BLaER1 treated with 17β-estradiol and CSF1 and Interleukin-3, amounts not matched to agents 10 nM and 100 nM (cell line): ENCODE results near the gene SIGLEC5.

Source experiments
- H3K27ac ChIP-seq, 11 experiments: shearing (Covaris generic); formaldehyde crosslinking; 2 replicates each; pipeline ENCODE4 v1.8.1; 2022
- H3K27me3 ChIP-seq, 11 experiments: shearing (Covaris generic); formaldehyde crosslinking; 2 replicates each; pipeline ENCODE4 v1.8.1; 2022
- H3K36me3 ChIP-seq, 11 experiments: shearing (Covaris generic); formaldehyde crosslinking; 2 replicates each; pipeline ENCODE4 v1.8.1; 2022
- H3K4me1 ChIP-seq, 10 experiments: shearing (Covaris generic); formaldehyde crosslinking; 2 replicates each; pipeline ENCODE4 v1.8.1; 2022
- H3K4me2 ChIP-seq, 11 experiments: shearing (Covaris generic); formaldehyde crosslinking; 2 replicates each; pipeline ENCODE4 v1.8.1; 2022
- H3K4me3 ChIP-seq, 10 experiments: shearing (Covaris generic); formaldehyde crosslinking; 2 replicates each; pipeline ENCODE4 v1.8.1; 2022
- H3K9ac ChIP-seq, 11 experiments: shearing (Covaris generic); formaldehyde crosslinking; 2 replicates each; pipeline ENCODE4 v1.8.1; 2022
- H3K9me3 ChIP-seq, 11 experiments: shearing (Covaris generic); formaldehyde crosslinking; replicated peaks in 1 of 11; 2 replicates each; pipeline ENCODE4 v1.8.1; 2022
- H4K20me1 ChIP-seq, 11 experiments: shearing (Covaris generic); formaldehyde crosslinking; 2 replicates each; pipeline ENCODE4 v1.8.1; 2022
- Cebpa-rat ChIP-seq, 11 experiments: shearing (Covaris generic); IDR thresholded peaks; 2 replicates each; pipeline ENCODE4 v1.8.1; 2022

Gene SIGLEC5

DNA sequence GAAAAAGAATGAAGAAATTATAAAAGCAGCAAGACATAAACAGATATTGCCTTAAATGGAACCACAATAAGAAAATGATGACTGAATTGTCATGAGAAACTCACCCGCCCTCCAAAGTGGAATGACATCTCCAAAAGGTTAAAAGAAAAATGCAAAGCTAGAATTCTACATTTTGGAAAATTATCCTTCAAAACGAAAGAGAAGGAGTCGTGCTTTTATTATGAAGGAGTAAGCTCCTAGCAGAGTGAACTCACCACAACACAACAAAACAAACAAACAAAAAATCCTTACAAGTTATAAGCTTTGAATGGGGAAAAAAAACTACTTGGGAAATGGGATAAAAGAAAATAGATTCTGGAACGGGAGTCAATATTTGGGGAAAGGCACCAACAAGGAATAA, 9.7 kb upstream of the SIGLEC5 start:
- H3K4me3 ChIP-seq = no peak overlapping the region
- no peaks in the 10 kb centered on the region for H3K27me3 ChIP-seq
- no peak for TF ChIP-seq Cebpa-rat (IDR thresholded peaks at IDR 0.05)
- no peaks in the 10 kb centered on the region for H3K9me3 ChIP-seq
- H3K9ac ChIP-seq = no peak overlapping the region
- no peaks in the 10 kb centered on the region for H3K4me1 ChIP-seq
- H4K20me1 ChIP-seq = no peaks in the 10 kb centered on the region
- H3K4me2 ChIP-seq = no peak overlapping the region
- no peaks in the 10 kb centered on the region for H3K36me3 ChIP-seq
- H3K27ac ChIP-seq = no peak overlapping the region

GRCh38 chr19:51637362-51637978, 7.3 kb upstream of the SIGLEC5 start:
- no peak for TF ChIP-seq Cebpa-rat (IDR thresholded peaks at IDR 0.05)
- Histone ChIP-seq H3K4me2 (no peak overlapping the region), H3K27me3 (no peaks in the 10 kb centered on the region), H4K20me1 (no peaks in the 10 kb centered on the region), H3K9ac (no peak overlapping the region), H3K4me1 (no peaks in the 10 kb centered on the region), H3K36me3 (no peaks in the 10 kb centered on the region), H3K9me3 (no peaks in the 10 kb centered on the region), H3K4me3 (no peak overlapping the region), H3K27ac (no peak overlapping the region)

DNA sequence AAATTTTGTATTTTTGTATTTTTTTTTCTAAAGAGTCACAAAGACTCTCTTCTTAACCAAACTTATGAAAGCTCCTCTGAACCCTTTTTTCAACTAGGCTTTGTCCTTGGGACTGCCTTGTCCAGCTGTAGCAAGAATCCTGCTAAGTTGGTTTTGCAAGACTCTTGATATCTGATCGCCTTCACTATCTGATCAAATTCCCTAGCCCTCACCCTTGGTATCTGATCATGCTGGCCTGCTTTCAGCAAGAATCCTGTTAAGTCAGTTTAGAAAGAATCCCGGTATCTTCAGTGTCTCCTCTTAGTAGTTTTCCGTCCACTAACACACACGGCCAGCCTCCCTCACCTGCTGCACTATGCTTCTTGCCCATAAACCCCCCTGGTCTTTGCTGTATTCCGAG, 1.9 kb upstream of the SIGLEC5 start:
- no peak overlapping the region for H3K4me3 ChIP-seq
- no peaks in the 10 kb centered on the region for H3K9me3 ChIP-seq
- peaks cover 0 to 5% (median 0%) of the 10 kb centered on the region in 11 experiments; a peak in 1 of 22 replicates for H4K20me1 ChIP-seq
- no peaks in the 10 kb centered on the region for H3K27me3 ChIP-seq
- peaks cover 0 to 22% (median 9%) of the 10 kb centered on the region in 10 experiments; a peak in 10 of 20 replicates for H3K4me1 ChIP-seq
- no peak overlapping the region for H3K4me2 ChIP-seq
- H3K9ac ChIP-seq = no peak overlapping the region
- H3K36me3 ChIP-seq = no peaks in the 10 kb centered on the region
- H3K27ac ChIP-seq = no peak overlapping the region
- no peak for TF ChIP-seq Cebpa-rat (IDR thresholded peaks at IDR 0.05)

- H3K36me3 ChIP-seq = peaks cover 0 to 31% (median 0%) of the 10 kb centered on the region in 11 experiments; a peak in 4 of 22 replicates
- H3K4me2 ChIP-seq = peak overlapping the region in 5 of 11 experiments; percentile 35 to 78 (median 61); a peak in 10 of 22 replicates
- H3K27ac ChIP-seq = no peak overlapping the region
- H4K20me1 ChIP-seq = peaks cover 0 to 7% (median 0%) of the 10 kb centered on the region in 11 experiments; a peak in 1 of 22 replicates
- H3K9ac ChIP-seq = no peak overlapping the region
- no peak for TF ChIP-seq Cebpa-rat (IDR thresholded peaks at IDR 0.05)
- H3K4me3 ChIP-seq = no peak overlapping the region
- H3K4me1 ChIP-seq = peaks cover 0 to 37% (median 12%) of the 10 kb centered on the region in 10 experiments; a peak in 10 of 20 replicates
- 0 out of 22 replicates have a peak, but pooled peaks cover 0 to 6% (median 0%) of the 10 kb centered on the region in 11 experiments for H3K9me3 ChIP-seq
- no peaks in the 10 kb centered on the region for H3K27me3 ChIP-seq
These were observed 1.9 kb downstream of the SIGLEC5 start for GRCh38 chr19:51628153-51628939.

GRCh38 chr19:51627491-51628138, 2.6 kb downstream of the SIGLEC5 start:
- Histone ChIP-seq H3K9ac (no peak overlapping the region), H3K4me1 (peaks cover 0 to 37% (median 12%) of the 10 kb centered on the region in 10 experiments; a peak in 10 of 20 replicates), H3K9me3 (0 out of 22 replicates have a peak, but pooled peaks cover 0 to 7% (median 0%) of the 10 kb centered on the region in 11 experiments), H4K20me1 (peaks cover 0 to 7% (median 0%) of the 10 kb centered on the region in 11 experiments; a peak in 1 of 22 replicates), H3K36me3 (peaks cover 0 to 39% (median 0%) of the 10 kb centered on the region in 11 experiments; a peak in 4 of 22 replicates), H3K4me3 (no peak overlapping the region), H3K4me2 (peak overlapping the region in 5 of 11 experiments; percentile 35 to 78 (median 61); a peak in 10 of 22 replicates), H3K27ac (no peak overlapping the region), H3K27me3 (no peaks in the 10 kb centered on the region)
- no peak for TF ChIP-seq Cebpa-rat (IDR thresholded peaks at IDR 0.05)

DNA sequence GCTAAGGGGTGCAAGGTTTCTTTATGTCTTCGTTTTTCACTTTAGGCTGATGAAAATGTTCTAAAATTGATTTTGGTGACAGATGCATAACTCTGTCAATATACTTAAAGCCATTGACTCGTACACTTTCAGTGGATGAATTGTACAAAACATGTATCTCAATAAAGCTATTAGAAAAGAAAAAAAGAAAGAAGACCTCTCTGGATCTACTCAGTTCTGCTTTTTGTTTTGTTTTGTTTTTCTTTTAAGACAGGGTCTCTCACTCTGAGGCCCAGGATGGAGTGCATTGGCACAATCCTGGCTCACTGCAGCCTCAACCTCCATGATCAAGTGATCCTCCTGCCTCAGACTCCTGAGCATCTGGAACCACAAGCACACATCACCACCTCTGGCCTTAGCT, 3.5 kb downstream of the SIGLEC5 start:
- Histone ChIP-seq H3K9me3 (0 out of 22 replicates have a peak, but pooled peaks cover 0 to 7% (median 0%) of the 10 kb centered on the region in 11 experiments), H3K27me3 (no peaks in the 10 kb centered on the region)

DNA sequence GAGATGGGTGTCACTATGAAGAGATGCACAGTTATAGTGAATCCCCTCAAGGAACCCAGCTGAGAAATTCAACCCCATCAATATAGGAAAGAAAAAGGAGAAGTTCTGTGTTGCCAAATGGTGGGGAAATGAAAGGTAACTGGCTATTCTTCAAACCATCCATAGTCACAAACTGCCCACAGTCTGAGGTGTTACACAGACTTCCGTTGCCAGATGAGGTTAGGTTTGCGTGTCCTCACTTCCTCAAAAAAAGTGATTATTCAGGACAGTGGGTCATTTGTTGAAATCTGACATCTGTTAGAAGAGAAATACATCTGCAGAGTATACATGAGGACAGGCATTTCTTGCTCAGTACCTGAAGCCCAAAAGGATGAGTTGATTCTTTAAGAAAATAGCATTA, 9.0 kb downstream of the SIGLEC5 start:
- Histone ChIP-seq H3K9ac (peak overlapping the region in 1 of 11 experiments; percentile 25; a peak in 2 of 22 replicates), H3K4me3 (no peak overlapping the region), H3K4me2 (peak overlapping the region in 8 of 11 experiments; percentile 10 to 62 (median 38); a peak in 14 of 22 replicates), H3K27ac (peak overlapping the region in 7 of 11 experiments; percentile 19 to 71 (median 45); a peak in 10 of 22 replicates), H3K4me1 (peaks cover 0 to 41% (median 19%) of the 10 kb centered on the region in 10 experiments; a peak in 15 of 20 replicates), H3K36me3 (peaks cover 0 to 48% (median 0%) of the 10 kb centered on the region in 11 experiments; a peak in 4 of 22 replicates), H4K20me1 (no peaks in the 10 kb centered on the region), H3K9me3 (0 out of 22 replicates have a peak, but pooled peaks cover 0 to 7% (median 0%) of the 10 kb centered on the region in 11 experiments), H3K27me3 (no peaks in the 10 kb centered on the region)
- TF ChIP-seq Cebpa-rat (IDR thresholded peaks at IDR 0.05) = peak in 5 of 11 experiments; percentile 40 to 72 (median 54); a peak in 7 of 22 replicates

More for the DNA sequence above, 3.5 kb downstream of the SIGLEC5 start:
- no peak for TF ChIP-seq Cebpa-rat (IDR thresholded peaks at IDR 0.05)
- peaks cover 0 to 7% (median 0%) of the 10 kb centered on the region in 11 experiments; a peak in 1 of 22 replicates for H4K20me1 ChIP-seq
- peaks cover 0 to 46% (median 13%) of the 10 kb centered on the region in 10 experiments; a peak in 12 of 20 replicates for H3K4me1 ChIP-seq
- H3K9ac ChIP-seq = no peak overlapping the region
- H3K27ac ChIP-seq = no peak overlapping the region
- H3K36me3 ChIP-seq = peaks cover 0 to 40% (median 0%) of the 10 kb centered on the region in 11 experiments; a peak in 4 of 22 replicates
- H3K4me2 ChIP-seq = peak overlapping the region in 4 of 11 experiments; percentile 44 to 78 (median 66); a peak in 7 of 22 replicates
- H3K4me3 ChIP-seq = no peak overlapping the region

DNA sequence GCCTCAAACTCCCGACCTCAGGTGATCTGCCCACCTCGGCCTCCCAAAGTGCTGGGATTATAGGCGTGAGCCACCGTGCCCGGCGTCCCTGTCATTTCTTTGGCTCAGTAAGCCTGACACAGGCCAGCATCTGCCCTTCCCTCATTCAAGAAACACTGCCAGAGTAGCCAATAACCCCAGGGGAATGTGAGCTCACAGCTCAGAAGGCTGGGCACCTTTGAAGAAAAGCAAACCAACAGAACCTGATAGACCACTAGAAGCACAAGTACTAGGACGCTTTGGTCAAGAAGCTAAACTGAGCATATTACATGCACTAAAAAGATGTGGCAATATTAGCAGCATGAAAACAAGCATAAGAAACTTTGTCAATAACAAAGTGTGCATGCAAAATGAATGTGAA, 14.2 kb downstream of the SIGLEC5 start:
- Histone ChIP-seq H3K9me3 (peaks cover 7 to 20% (median 12%) of the 10 kb centered on the region in 11 experiments; a peak in 20 of 22 replicates), H3K4me3 (no peak overlapping the region), H3K4me2 (peak overlapping the region in 1 of 11 experiments; percentile 35; a peak in 2 of 22 replicates), H3K27ac (no peak overlapping the region), H3K9ac (no peak overlapping the region), H3K27me3 (no peaks in the 10 kb centered on the region), H3K36me3 (peaks cover 0 to 44% (median 0%) of the 10 kb centered on the region in 11 experiments; a peak in 4 of 22 replicates), H4K20me1 (no peaks in the 10 kb centered on the region), H3K4me1 (peaks cover 0 to 22% (median 11%) of the 10 kb centered on the region in 10 experiments; a peak in 15 of 20 replicates)
- TF ChIP-seq Cebpa-rat (IDR thresholded peaks at IDR 0.05) = no peak
